ENCODE data around the gene FSTL3. TPM values are rescaled to one million over a fixed set of nuclear protein-coding genes. Genes with fewer than 3 reads are reported as not detected.

FSTL3 gene
- total RNA-seq, 4 donors from 2014 or later = 115 to 226 (median 217) TPM

GRCh38 chr19:652467-653389 lies 23.5 kb upstream of the FSTL3 start:
- no peak for TF ChIP-seq POLR2AphosphoS5 (IDR thresholded peaks at IDR 0.05)
- TF ChIP-seq, protein P1, sequence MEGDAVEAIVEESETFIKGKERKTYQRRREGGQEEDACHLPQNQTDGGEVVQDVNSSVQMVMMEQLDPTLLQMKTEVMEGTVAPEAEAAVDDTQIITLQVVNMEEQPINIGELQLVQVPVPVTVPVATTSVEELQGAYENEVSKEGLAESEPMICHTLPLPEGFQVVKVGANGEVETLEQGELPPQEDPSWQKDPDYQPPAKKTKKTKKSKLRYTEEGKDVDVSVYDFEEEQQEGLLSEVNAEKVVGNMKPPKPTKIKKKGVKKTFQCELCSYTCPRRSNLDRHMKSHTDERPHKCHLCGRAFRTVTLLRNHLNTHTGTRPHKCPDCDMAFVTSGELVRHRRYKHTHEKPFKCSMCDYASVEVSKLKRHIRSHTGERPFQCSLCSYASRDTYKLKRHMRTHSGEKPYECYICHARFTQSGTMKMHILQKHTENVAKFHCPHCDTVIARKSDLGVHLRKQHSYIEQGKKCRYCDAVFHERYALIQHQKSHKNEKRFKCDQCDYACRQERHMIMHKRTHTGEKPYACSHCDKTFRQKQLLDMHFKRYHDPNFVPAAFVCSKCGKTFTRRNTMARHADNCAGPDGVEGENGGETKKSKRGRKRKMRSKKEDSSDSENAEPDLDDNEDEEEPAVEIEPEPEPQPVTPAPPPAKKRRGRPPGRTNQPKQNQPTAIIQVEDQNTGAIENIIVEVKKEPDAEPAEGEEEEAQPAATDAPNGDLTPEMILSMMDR (IDR thresholded peaks at IDR 0.05) = no peak
- TF ChIP-seq EP300 (IDR thresholded peaks at IDR 0.05) = no peak
- TF ChIP-seq POLR2A (IDR thresholded peaks at IDR 0.05; ENCODE audit: low read depth) = no peak
- H3K36me3 ChIP-seq = peaks cover 47 to 78% (median 69%) of the 10 kb centered on the region in 4 donors
- 91% methylated on average over 41 of the region's 54 CpGs for WGBS
- no peaks in the 10 kb centered on the region for H3K9me3 ChIP-seq
- H3K27ac ChIP-seq (replicated peaks in 1 of 4) = no peak overlapping the region
- H3K4me3 ChIP-seq = no peak overlapping the region
- intact Hi-C loops (cut with DNase I) = no loop called here
- no peak for DNase-seq (ENCODE audit: extremely low spot score)
- H3K27me3 ChIP-seq = no peaks in the 10 kb centered on the region
- H3K4me1 ChIP-seq = peaks cover 12 to 44% (median 23%) of the 10 kb centered on the region in 4 donors

DNA sequence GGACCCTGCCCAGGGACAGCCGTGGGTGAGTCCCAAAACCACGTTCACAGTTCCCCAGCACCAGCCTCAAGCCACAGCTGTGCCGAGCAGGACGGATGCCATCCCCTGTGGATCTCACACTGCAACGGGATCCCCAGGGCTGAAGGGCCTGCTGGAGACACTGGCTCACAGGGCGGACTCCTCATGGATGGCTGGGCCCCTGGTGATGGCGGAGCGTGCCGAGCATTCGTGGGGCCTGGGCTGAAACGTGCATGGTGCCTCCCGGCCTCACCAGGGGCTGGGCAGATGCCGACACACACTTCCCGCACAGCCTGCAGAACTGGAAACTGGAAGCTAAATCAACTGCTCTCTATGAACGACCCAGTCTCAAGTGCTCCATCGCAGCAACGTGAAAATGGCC lies 22.8 kb upstream of the FSTL3 start:
- no peak for DNase-seq (ENCODE audit: extremely low spot score)
- Histone ChIP-seq H3K4me3 (no peak overlapping the region), H3K36me3 (peaks cover 40 to 78% (median 65%) of the 10 kb centered on the region in 4 donors), H3K9me3 (no peaks in the 10 kb centered on the region), H3K27ac (replicated peaks in 1 of 4) (no peak overlapping the region), H3K27me3 (no peaks in the 10 kb centered on the region), H3K4me1 (peaks cover 19 to 51% (median 30%) of the 10 kb centered on the region in 4 donors)
- intact Hi-C loops (cut with DNase I) = no loop called here
- 87% methylated on average over 5 of the region's 17 CpGs for WGBS
- TF ChIP-seq EP300 (IDR thresholded peaks at IDR 0.05) (no peak), POLR2A (IDR thresholded peaks at IDR 0.05; ENCODE audit: low read depth) (no peak), POLR2AphosphoS5 (IDR thresholded peaks at IDR 0.05) (no peak)
- TF ChIP-seq, protein P1 (IDR thresholded peaks at IDR 0.05) = no peak

DNA sequence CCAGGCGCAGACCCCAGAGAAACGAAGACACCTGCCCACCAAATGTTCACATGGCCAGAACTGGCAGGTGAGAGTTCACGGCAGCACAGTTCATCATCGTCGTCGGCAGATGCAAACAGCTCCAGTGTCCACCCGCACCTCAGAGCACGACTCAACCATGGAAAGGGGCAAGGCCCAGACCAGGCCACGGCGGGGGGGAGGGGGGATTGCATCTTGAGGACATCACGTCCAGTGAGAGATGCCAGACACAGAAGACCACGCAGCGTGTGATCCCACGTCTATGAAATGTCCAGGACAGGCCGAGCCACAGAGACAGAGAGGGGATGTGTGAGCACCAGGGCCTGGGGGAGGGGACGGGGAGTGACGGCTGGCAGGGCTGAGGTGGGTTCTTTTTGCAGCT lies 20.5 kb upstream of the FSTL3 start:
- Histone ChIP-seq H3K4me3 (no peak overlapping the region), H3K27me3 (no peaks in the 10 kb centered on the region), H3K36me3 (peaks cover 27 to 59% (median 47%) of the 10 kb centered on the region in 4 donors), H3K27ac (replicated peaks in 1 of 4) (no peak overlapping the region), H3K4me1 (peaks cover 41 to 74% (median 52%) of the 10 kb centered on the region in 4 donors), H3K9me3 (no peaks in the 10 kb centered on the region)
- 70% methylated on average over 15 of the region's 17 CpGs for WGBS
- intact Hi-C loops (cut with DNase I) = no loop called here
- no peak for TF ChIP-seq POLR2A (IDR thresholded peaks at IDR 0.05; ENCODE audit: low read depth)
- TF ChIP-seq POLR2AphosphoS5 (IDR thresholded peaks at IDR 0.05) = no peak
- DNase-seq (ENCODE audit: extremely low spot score) = no peak

- Histone ChIP-seq H3K4me1 (peaks cover 54 to 87% (median 65%) of the 10 kb centered on the region in 4 donors), H3K36me3 (peaks cover 14 to 46% (median 34%) of the 10 kb centered on the region in 4 donors), H3K27me3 (no peaks in the 10 kb centered on the region), H3K4me3 (no peak overlapping the region), H3K27ac (replicated peaks in 1 of 4) (no peak overlapping the region), H3K9me3 (no peaks in the 10 kb centered on the region)
- WGBS = 88% methylated on average over 29 of the region's 43 CpGs
- TF ChIP-seq, protein P1 (IDR thresholded peaks at IDR 0.05) = no peak
- TF ChIP-seq POLR2A (IDR thresholded peaks at IDR 0.05; ENCODE audit: low read depth) = no peak
- no peak for TF ChIP-seq EP300 (IDR thresholded peaks at IDR 0.05)
- intact Hi-C loops (cut with DNase I) = no loop called here
- DNase-seq (ENCODE audit: extremely low spot score) = no peak
Measured at GRCh38 chr19:656751-657559, 19.2 kb upstream of the FSTL3 start.

GRCh38 chr19:657611-658010 lies 18.6 kb upstream of the FSTL3 start:
- H3K4me3 ChIP-seq = no peak overlapping the region
- no peak for DNase-seq (ENCODE audit: extremely low spot score)
- peaks cover 55 to 88% (median 70%) of the 10 kb centered on the region in 4 donors for H3K4me1 ChIP-seq
- peaks cover 9 to 40% (median 28%) of the 10 kb centered on the region in 4 donors for H3K36me3 ChIP-seq
- no peak for TF ChIP-seq EP300 (IDR thresholded peaks at IDR 0.05)
- TF ChIP-seq POLR2A (IDR thresholded peaks at IDR 0.05; ENCODE audit: low read depth) = no peak
- TF ChIP-seq, protein P1 (IDR thresholded peaks at IDR 0.05) = no peak
- TF ChIP-seq POLR2AphosphoS5 (IDR thresholded peaks at IDR 0.05) = no peak
- intact Hi-C loops (cut with DNase I) = no loop called here
- WGBS = 80% methylated on average over 14 of the region's 19 CpGs
- H3K27me3 ChIP-seq = no peaks in the 10 kb centered on the region
- H3K9me3 ChIP-seq = no peaks in the 10 kb centered on the region
- H3K27ac ChIP-seq (replicated peaks in 1 of 4) = no peak overlapping the region

All from esophagus muscularis mucosa (tissue), 4 donors.